Right atrium auricular region (tissue), 2 donors: Measurements from ENCODE around the gene HPCAL4. TPM values are rescaled to one million over a fixed set of nuclear protein-coding genes. Genes with fewer than 3 reads are reported as not detected.

Source experiments
- DNase-seq: peaks from one replicate; pipeline ENCODE4 v3.0.0-alpha.2; 2019; ENCODE audit warnings: low spot score
- H3K27ac ChIP-seq, 2 donors: fragments of 200-600 bp; sonication (generic); 1 replicate in 1 of 2; 2 replicates in 1 of 2; pipeline ENCODE4 v1.5.1; 2016 to 2019
- H3K27me3 ChIP-seq, 2 donors: fragments of 200-600 bp; sonication (generic); one replicate each; pipeline versions ENCODE4 v1.5.1 to v1.6.0; 2017 to 2019
- H3K36me3 ChIP-seq: fragments of 200-600 bp; sonication (generic); one replicate; pipeline ENCODE4 v1.5.1; 2016
- H3K4me1 ChIP-seq, 2 donors: fragments of 200-600 bp; sonication (generic); one replicate each; pipeline versions ENCODE4 v1.5.1 to v1.6.0; 2017 to 2019
- H3K4me3 ChIP-seq, 2 donors: fragments of 200-600 bp; sonication (generic); 1 replicate in 1 of 2; 2 replicates in 1 of 2; pipeline ENCODE4 v1.5.1; 2017 to 2019; ENCODE audit warnings: mild to moderate bottlenecking in 1 of 2, moderate library complexity in 1 of 2
- H3K9me3 ChIP-seq, 2 donors: fragments of 200-600 bp; sonication (generic); one replicate each; pipeline ENCODE4 v1.5.1; 2019
- total RNA-seq, 2 donors: library from RNA; depleted of rRNA; stranded (reverse); fragments of >200 nt; gene quantifications; one replicate each; pipeline ENCODE4 v1.1.0, GENCODE V29; 2016
- TF ChIP-seq, protein P1 (sequence below), 2 donors: fragments of 200-600 bp; sonication (generic); IDR thresholded peaks; one replicate each; pipeline ENCODE4 v1.5.1; 2019; ENCODE audit warnings: antibody characterized with exemption in 2 of 2

Gene HPCAL4
- total RNA-seq, 2 donors from 2014 or later, result 1.3 to 2.8 TPM

DNA sequence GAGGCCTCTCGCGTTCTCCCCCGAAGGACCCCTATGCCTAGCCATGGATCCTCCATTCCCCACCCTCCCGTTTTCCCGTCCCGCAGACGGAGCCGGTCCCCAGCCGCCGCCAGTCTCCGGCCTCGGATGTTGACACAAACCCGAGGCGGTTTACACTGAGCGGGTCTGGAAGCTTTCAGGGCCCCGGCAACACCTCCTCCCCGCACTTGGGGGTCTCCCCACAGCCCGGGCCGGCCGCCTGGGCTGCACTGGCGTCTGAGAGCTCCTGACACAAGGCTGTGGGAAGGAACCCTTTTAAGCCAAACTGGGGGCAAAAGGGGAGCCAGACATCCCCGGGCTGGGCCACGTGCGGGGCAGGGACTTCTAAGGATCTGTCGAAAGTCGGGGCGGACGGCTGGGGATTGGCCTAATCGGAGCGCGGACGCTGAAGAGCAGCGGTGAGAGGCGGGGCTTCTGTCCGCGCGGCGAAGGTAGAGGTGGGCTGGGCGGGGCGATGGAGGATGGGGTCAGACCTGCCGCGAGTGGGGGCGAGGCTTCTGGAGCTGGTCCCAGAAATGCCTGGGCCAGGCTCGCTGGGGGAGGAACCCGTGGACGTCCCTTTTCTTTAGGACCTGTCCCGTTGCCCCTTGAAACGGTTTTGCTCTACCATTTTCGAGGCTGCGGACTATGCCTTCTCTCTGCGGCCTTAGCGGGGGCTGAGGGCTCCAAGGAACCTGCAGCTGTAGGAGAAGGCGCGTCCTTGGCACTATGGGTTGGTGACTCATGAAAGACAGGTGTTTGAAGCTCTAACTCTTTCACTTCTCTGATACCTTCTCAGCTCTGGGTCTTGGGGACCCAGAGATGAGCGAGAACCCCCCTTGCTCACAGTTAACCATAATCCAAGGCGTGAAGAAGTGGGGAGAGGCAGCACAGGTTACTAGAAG, 1.2 kb upstream of the HPCAL4 start:
- H3K4me1 ChIP-seq, result peaks cover 0 to 20% of the 10 kb centered on the region in 2 donors
- TF ChIP-seq, protein P1, sequence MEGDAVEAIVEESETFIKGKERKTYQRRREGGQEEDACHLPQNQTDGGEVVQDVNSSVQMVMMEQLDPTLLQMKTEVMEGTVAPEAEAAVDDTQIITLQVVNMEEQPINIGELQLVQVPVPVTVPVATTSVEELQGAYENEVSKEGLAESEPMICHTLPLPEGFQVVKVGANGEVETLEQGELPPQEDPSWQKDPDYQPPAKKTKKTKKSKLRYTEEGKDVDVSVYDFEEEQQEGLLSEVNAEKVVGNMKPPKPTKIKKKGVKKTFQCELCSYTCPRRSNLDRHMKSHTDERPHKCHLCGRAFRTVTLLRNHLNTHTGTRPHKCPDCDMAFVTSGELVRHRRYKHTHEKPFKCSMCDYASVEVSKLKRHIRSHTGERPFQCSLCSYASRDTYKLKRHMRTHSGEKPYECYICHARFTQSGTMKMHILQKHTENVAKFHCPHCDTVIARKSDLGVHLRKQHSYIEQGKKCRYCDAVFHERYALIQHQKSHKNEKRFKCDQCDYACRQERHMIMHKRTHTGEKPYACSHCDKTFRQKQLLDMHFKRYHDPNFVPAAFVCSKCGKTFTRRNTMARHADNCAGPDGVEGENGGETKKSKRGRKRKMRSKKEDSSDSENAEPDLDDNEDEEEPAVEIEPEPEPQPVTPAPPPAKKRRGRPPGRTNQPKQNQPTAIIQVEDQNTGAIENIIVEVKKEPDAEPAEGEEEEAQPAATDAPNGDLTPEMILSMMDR (IDR thresholded peaks at IDR 0.05), result no peak
- no peaks in the 10 kb centered on the region for H3K36me3 ChIP-seq
- peaks cover 0 to 11% of the 10 kb centered on the region in 2 donors for H3K27me3 ChIP-seq
- no peak for DNase-seq
- H3K4me3 ChIP-seq, result peak overlapping the region; percentile 26 to 42
- no peaks in the 10 kb centered on the region for H3K9me3 ChIP-seq
- no peak overlapping the region for H3K27ac ChIP-seq

DNA sequence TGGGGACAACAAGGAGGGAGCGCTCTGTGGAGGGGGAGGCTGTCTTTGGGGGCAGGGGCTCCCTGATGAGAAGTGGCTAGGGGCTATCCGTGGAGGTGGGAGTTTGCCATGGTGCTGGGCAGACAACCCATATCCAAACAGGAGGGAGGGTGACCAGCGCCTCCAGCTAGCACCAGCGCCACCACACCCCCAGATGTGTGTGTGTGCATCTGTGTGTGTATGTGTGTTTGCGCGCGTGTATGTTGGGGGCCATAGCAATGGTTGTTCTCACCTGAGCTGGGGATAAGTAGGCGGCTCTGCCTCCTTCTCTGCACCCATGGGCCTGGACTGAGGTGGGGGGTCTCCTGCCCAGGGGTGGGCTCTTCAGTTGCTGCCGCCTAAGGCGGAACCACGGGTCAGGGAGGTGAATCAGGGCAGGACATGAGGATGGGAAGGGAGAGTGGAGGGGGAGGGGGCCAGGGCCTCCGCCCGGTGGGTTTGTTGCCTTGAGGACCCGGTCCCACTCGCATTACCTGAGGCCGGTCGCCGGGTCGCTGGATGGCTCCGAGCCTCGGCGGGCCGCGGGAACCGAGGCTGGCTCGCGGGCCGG, 345 bp downstream of the HPCAL4 start:
- H3K36me3 ChIP-seq, result no peaks in the 10 kb centered on the region
- no peak overlapping the region for H3K27ac ChIP-seq
- peaks cover 0 to 11% of the 10 kb centered on the region in 2 donors for H3K27me3 ChIP-seq
- TF ChIP-seq, protein P1 (IDR thresholded peaks at IDR 0.05), result no peak
- H3K4me3 ChIP-seq, result peak overlapping the region; percentile 26 to 42
- no peak for DNase-seq
- H3K9me3 ChIP-seq, result no peaks in the 10 kb centered on the region
- H3K4me1 ChIP-seq, result peaks cover 0 to 20% of the 10 kb centered on the region in 2 donors

DNA sequence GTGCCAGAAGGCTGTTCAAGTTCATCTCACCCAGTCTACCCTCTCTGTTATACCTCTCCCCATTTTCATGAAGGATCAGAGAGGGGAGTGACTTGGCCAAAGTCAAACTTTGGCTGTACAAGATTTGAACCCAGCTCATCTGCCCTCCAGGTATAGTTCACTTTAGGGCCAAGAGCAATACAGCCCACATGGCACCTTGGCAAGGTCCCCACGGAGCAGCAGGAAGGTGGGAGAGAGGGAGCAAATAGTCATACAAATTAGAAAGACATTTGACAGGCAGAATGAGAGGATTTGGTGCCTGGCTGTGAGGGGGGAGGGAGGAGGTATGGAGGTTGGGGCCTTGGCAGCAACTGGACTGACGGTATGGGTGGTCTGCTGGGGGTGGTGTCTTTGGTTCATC, 1.0 kb downstream of the HPCAL4 start:
- Histone ChIP-seq H3K27ac (no peak overlapping the region), H3K36me3 (no peaks in the 10 kb centered on the region), H3K4me3 (no peak overlapping the region), H3K4me1 (peaks cover 0 to 20% of the 10 kb centered on the region in 2 donors), H3K27me3 (peaks cover 0 to 11% of the 10 kb centered on the region in 2 donors), H3K9me3 (no peaks in the 10 kb centered on the region)
- no peak for DNase-seq
- TF ChIP-seq, protein P1 (IDR thresholded peaks at IDR 0.05), result no peak

GRCh38 chr1:39689635-39690034, 1.6 kb downstream of the HPCAL4 start:
- Histone ChIP-seq H3K4me3 (no peak overlapping the region), H3K27ac (no peak overlapping the region), H3K27me3 (peaks cover 0 to 11% of the 10 kb centered on the region in 2 donors), H3K36me3 (no peaks in the 10 kb centered on the region), H3K9me3 (no peaks in the 10 kb centered on the region), H3K4me1 (peaks cover 0 to 20% of the 10 kb centered on the region in 2 donors)
- TF ChIP-seq, protein P1 (IDR thresholded peaks at IDR 0.05), result no peak
- DNase-seq, result no peak

DNA sequence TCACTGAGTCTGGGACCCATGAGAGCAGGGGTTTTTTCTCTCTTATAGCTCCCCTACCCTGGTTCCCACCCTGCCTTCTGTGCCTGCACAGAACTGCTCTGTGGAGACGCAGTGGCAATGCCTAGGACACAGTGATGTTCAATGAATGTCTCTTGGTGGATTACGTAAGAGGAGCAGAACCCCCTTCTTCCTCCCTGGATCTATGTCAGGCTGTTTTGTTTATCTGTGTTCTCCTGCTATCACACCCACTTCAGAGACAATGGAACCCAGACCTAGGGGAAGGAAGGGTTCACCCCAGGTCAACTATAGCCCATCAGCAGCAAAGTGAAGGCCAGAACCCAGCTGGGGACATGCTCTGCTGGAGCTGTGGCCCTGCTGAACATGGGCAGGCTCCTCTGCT, 2.0 kb downstream of the HPCAL4 start:
- Histone ChIP-seq H3K27ac (no peak overlapping the region), H3K4me1 (peaks cover 0 to 20% of the 10 kb centered on the region in 2 donors), H3K4me3 (no peak overlapping the region), H3K36me3 (no peaks in the 10 kb centered on the region), H3K27me3 (peaks cover 0 to 11% of the 10 kb centered on the region in 2 donors), H3K9me3 (no peaks in the 10 kb centered on the region)
- TF ChIP-seq, protein P1 (IDR thresholded peaks at IDR 0.05), result no peak
- no peak for DNase-seq
